Memory B cell (primary cell): ENCODE results near the gene SSRP1.

ENCODE experiments used
- ATAC-seq: fragments of 150-1000 bp; cut with Tn5 transposase; 2 replicates; pipeline ENCODE4 v1.10.0; 2021; ENCODE audit warnings: low read depth, mild to moderate bottlenecking, moderate library complexity
- DNase-seq, 2 donors: peaks; one replicate each; pipeline ENCODE4 v3.0.0; 2022; ENCODE audit warnings: low spot score in 2 of 2
- H3K27ac Mint-ChIP-seq: one replicate; pipeline ENCODE4 v1.8.0; 2022; ENCODE audit warnings: mild to moderate bottlenecking, moderate library complexity, mixed read lengths
- H3K27me3 Mint-ChIP-seq: one replicate; pipeline ENCODE4 v1.8.0; 2022; ENCODE audit warnings: mixed read lengths
- H3K36me3 Mint-ChIP-seq: one replicate; pipeline ENCODE4 v1.8.0; 2022; ENCODE audit warnings: mild to moderate bottlenecking, mixed read lengths
- H3K4me1 Mint-ChIP-seq: one replicate; pipeline ENCODE4 v1.8.0; 2022; ENCODE audit warnings: mixed read lengths
- H3K4me3 Mint-ChIP-seq: one replicate; pipeline ENCODE4 v1.8.0; 2022; ENCODE audit warnings: mild to moderate bottlenecking, moderate library complexity, mixed read lengths
- H3K9me3 Mint-ChIP-seq: one replicate; pipeline ENCODE4 v1.8.0; 2022; ENCODE audit warnings: mixed read lengths

Gene SSRP1, protein sequence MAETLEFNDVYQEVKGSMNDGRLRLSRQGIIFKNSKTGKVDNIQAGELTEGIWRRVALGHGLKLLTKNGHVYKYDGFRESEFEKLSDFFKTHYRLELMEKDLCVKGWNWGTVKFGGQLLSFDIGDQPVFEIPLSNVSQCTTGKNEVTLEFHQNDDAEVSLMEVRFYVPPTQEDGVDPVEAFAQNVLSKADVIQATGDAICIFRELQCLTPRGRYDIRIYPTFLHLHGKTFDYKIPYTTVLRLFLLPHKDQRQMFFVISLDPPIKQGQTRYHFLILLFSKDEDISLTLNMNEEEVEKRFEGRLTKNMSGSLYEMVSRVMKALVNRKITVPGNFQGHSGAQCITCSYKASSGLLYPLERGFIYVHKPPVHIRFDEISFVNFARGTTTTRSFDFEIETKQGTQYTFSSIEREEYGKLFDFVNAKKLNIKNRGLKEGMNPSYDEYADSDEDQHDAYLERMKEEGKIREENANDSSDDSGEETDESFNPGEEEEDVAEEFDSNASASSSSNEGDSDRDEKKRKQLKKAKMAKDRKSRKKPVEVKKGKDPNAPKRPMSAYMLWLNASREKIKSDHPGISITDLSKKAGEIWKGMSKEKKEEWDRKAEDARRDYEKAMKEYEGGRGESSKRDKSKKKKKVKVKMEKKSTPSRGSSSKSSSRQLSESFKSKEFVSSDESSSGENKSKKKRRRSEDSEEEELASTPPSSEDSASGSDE

DNA sequence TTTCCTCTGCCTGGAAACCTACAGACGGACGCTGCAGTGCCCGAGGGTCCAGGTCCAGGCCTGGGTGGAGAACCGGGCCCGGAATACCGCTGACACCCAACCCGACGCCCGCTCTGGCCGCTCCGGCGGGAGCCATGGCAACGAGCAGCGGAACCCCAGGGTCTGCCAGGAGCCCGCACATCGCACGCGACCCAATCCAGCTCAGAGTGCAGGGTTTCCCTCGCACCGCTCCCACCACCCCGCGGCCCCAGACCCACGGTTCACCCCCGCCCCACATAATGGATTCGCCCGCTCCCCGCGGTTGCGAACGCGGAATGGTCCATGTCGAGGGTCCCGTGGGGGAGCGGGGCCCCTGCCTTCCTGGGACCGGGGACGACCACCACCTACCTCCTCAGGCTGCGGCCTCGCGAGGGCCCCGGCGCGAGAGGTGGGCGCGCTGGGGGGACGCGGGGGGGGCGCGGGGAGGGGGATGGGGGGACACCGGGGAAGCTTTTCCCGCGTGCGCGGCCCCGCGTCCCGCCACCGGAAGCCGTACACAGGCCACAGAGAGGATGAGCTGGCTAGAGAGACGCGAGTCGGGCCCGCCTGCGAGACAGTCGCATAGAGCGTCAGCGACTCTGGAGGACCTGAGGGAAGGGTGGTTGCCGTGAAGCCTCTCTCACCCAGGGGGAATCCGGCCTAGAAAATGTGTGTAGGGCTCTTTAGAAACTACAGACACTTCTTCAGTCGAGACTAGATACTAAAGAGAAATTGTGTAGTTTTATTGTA, at the start of gene SSRP1:
Gene SSRP1 (minus strand): TSS at position 550 of the 768 bp plus-strand sequence. CDS start 771 bp downstream, outside the sequence.
- H3K36me3 Mint-ChIP-seq = peaks cover 19% of the 10 kb centered on the region
- DNase-seq (peak; percentile 72 to 79), ATAC-seq (peak; percentile 99)
- H3K27ac Mint-ChIP-seq = peak within 1 kb of the TSS; percentile 94
- H3K27me3 Mint-ChIP-seq = no peaks in the 10 kb centered on the region
- peaks cover 20% of the 10 kb centered on the region for H3K4me1 Mint-ChIP-seq
- no peaks in the 10 kb centered on the region for H3K9me3 Mint-ChIP-seq
- H3K4me3 Mint-ChIP-seq = peak within 1 kb of the TSS; percentile 84

GRCh38 chr11:57380975-57381374, 45.3 kb upstream of the SSRP1 start, which contains the start of gene PRG3:
Gene PRG3, minus strand, starts transcription at chr11:57381150. Its CDS starts 442 bp downstream, at chr11:57380708.
- Mint-ChIP-seq H3K4me3 (no peak within 1 kb of the TSS), H3K36me3 (no peaks in the 10 kb centered on the region), H3K4me1 (no peaks in the 10 kb centered on the region)

DNA sequence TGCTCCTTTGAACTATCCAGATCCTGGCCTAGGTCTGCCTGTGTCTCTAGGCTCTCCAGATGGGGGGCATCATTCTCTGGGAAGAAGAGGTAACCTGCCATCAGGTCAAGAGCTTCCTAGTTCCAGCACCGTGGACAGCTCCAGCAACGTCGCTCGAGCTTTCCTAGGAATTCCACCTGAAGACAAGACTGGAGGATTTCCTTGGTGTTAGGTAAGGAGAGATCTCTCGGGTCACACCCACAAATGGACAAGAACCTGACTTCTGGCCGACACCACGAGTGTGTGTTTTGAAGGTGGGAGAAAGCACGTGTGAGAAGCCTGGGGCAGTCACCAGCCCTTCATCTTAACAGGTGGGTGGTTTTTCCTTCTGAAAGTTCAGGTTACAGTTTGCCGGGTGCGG, 44.0 kb upstream of the SSRP1 start:
- Mint-ChIP-seq H3K27ac (no peak overlapping the region), H3K9me3 (no peaks in the 10 kb centered on the region), H3K27me3 (peaks cover 16% of the 10 kb centered on the region), H3K36me3 (no peaks in the 10 kb centered on the region), H3K4me3 (no peak overlapping the region), H3K4me1 (no peaks in the 10 kb centered on the region)
- no peak for DNase-seq
- no peak for ATAC-seq

More at GRCh38 chr11:57380975-57381374, 45.3 kb upstream of the SSRP1 start, which contains the start of gene PRG3:
- Mint-ChIP-seq H3K9me3 (no peaks in the 10 kb centered on the region), H3K27ac (no peak within 1 kb of the TSS), H3K27me3 (peaks cover 19% of the 10 kb centered on the region)
- ATAC-seq (no peak), DNase-seq (no peak)

- H3K36me3 Mint-ChIP-seq = no peaks in the 10 kb centered on the region
- no peaks in the 10 kb centered on the region for H3K4me1 Mint-ChIP-seq
- ATAC-seq = no peak
- no peak overlapping the region for H3K4me3 Mint-ChIP-seq
- H3K27me3 Mint-ChIP-seq = peaks cover 16% of the 10 kb centered on the region
- no peak overlapping the region for H3K27ac Mint-ChIP-seq
- DNase-seq = no peak
- no peaks in the 10 kb centered on the region for H3K9me3 Mint-ChIP-seq
These were observed 42.5 kb upstream of the SSRP1 start for GRCh38 chr11:57378186-57378585.

DNA sequence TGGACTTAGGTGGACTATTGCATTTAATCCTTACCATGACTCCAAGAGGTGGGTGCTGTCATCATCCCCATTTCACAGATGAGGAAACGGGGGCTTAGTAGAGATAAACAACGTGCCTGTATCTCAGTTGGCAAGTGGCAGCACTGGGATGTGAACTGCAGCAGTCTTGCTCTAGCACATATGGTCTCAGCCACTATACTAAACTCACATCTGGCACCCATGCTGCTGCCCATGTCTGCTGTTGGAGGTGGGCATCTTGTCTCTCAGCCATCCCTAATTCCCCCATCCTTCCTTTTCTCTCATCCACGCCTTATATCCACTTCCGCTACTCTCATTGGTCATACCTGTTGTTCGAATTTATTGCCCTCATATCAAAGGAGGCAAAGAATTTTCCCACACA, 41.4 kb upstream of the SSRP1 start:
- H3K27ac Mint-ChIP-seq = no peak overlapping the region
- no peaks in the 10 kb centered on the region for H3K4me1 Mint-ChIP-seq
- H3K36me3 Mint-ChIP-seq = no peaks in the 10 kb centered on the region
- no peak for ATAC-seq
- H3K4me3 Mint-ChIP-seq = no peak overlapping the region
- peaks cover 12% of the 10 kb centered on the region for H3K27me3 Mint-ChIP-seq
- no peak for DNase-seq
- H3K9me3 Mint-ChIP-seq = no peaks in the 10 kb centered on the region

DNA sequence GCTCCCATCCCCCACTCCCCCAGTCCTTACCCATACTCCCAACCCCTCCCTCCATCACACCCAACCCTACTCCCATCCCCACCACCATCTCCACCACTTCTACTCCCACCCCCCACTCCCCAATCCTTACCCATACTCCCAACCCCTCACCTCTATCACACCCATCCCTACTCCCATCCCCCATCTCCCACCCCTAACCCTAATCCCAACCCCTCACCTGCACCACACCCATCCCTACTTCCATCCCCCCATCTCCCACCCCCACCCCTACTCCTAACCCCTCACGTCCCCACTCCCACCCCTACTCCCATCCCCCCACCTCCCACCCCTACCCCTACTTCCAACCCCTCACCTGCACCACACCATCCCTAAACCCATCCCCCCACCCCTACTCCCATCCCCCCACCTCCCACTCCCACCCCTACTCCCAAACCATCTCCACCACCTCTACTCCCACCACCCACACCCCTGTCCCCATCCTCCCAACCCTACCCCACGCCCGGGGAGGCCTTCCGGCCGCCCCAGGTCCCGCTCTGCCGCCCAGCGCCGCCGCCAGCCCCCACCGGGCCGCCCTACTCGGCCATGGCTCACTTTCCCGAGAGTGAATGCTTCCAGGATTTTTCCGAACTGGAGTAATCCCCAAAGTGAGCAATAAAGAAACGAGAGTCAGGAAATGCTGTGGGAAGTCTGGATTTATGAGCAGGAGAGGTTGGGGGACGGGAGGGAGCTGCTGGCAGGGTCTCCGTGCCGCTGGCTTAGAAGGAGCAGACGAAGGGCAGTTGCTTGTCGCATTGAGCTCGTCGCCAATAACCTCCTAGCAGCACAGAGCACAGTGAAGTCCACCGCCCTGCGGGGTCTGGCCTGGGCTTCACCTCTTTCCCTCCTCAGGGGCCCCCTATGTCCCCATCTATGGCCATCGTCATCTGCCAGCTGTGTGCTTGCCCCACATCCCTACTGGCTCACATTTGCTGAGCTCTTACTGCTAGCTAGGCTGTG, 40.7 kb upstream of the SSRP1 start:
- no peaks in the 10 kb centered on the region for H3K4me1 Mint-ChIP-seq

GRCh38 chr11:57375490-57375889, 39.8 kb upstream of the SSRP1 start:
- DNase-seq = no peak
- Mint-ChIP-seq H3K9me3 (no peaks in the 10 kb centered on the region), H3K4me3 (no peak overlapping the region), H3K36me3 (no peaks in the 10 kb centered on the region), H3K4me1 (no peaks in the 10 kb centered on the region), H3K27me3 (peaks cover 11% of the 10 kb centered on the region), H3K27ac (no peak overlapping the region)
- ATAC-seq = no peak

More for the DNA sequence above, 40.7 kb upstream of the SSRP1 start:
- H3K9me3 Mint-ChIP-seq = no peaks in the 10 kb centered on the region
- ATAC-seq = no peak
- no peak for DNase-seq
- H3K27ac Mint-ChIP-seq = no peak overlapping the region
- no peaks in the 10 kb centered on the region for H3K36me3 Mint-ChIP-seq
- H3K4me3 Mint-ChIP-seq = no peak overlapping the region
- H3K27me3 Mint-ChIP-seq = peaks cover 11% of the 10 kb centered on the region

DNA sequence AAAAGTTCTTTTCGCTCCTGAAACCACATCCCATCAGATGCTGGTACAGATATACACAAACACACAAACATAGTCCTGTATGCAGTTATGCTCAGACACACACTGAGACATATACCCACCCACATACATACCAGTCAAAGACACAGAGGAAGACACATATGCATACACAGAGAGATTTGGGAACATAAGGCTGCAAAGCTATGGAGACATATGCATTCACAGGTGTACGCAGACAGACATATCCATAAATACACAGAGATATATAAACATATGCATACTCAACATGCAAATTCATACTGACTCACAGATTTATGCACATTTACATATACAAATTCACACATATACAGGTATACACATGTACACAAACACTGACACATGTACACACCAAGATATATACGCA, 39.3 kb upstream of the SSRP1 start:
- ATAC-seq (no peak), DNase-seq (no peak)
- Mint-ChIP-seq H3K27me3 (peaks cover 14% of the 10 kb centered on the region), H3K4me3 (no peak overlapping the region), H3K27ac (no peak overlapping the region), H3K4me1 (no peaks in the 10 kb centered on the region), H3K36me3 (no peaks in the 10 kb centered on the region), H3K9me3 (no peaks in the 10 kb centered on the region)

GRCh38 chr11:57373146-57373545, 37.5 kb upstream of the SSRP1 start:
- Mint-ChIP-seq H3K4me1 (no peaks in the 10 kb centered on the region), H3K4me3 (no peak overlapping the region), H3K27ac (no peak overlapping the region), H3K27me3 (peaks cover 12% of the 10 kb centered on the region), H3K36me3 (no peaks in the 10 kb centered on the region), H3K9me3 (no peaks in the 10 kb centered on the region)
- no peak for ATAC-seq
- DNase-seq = no peak

GRCh38 chr11:57370941-57371340, 35.2 kb upstream of the SSRP1 start:
- no peak for ATAC-seq

GRCh38 chr11:57370251-57370650, 34.6 kb upstream of the SSRP1 start:
- H3K36me3 Mint-ChIP-seq = no peaks in the 10 kb centered on the region
- H3K27ac Mint-ChIP-seq = no peak overlapping the region

More at GRCh38 chr11:57370941-57371340, 35.2 kb upstream of the SSRP1 start:
- Mint-ChIP-seq H3K27ac (no peak overlapping the region), H3K36me3 (no peaks in the 10 kb centered on the region), H3K27me3 (peaks cover 5% of the 10 kb centered on the region), H3K4me1 (no peaks in the 10 kb centered on the region), H3K4me3 (no peak overlapping the region), H3K9me3 (no peaks in the 10 kb centered on the region)
- DNase-seq = no peak

DNA sequence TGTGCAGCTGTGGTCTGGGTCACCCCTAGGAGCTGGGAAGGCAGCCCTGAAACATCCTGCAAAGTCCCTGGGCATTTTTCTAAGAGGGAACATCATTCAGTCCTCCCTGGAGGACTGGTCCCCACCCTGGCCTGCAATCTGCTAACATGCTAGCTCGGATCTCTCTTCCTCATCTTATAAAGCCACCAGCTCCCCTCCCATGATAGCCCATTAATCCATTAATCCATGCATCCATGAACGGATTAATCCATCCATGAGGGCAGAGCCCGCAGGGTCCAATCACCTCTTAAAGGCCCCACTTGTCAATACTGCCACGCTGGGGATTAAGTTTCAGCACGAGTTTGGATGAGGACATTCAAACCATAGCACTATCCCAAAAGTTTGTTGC, 33.1 kb upstream of the SSRP1 start:
- H3K27ac Mint-ChIP-seq = no peak overlapping the region
- H3K4me3 Mint-ChIP-seq = no peak overlapping the region
- no peaks in the 10 kb centered on the region for H3K36me3 Mint-ChIP-seq
- peaks cover 11% of the 10 kb centered on the region for H3K27me3 Mint-ChIP-seq
- no peaks in the 10 kb centered on the region for H3K9me3 Mint-ChIP-seq
- no peaks in the 10 kb centered on the region for H3K4me1 Mint-ChIP-seq
- ATAC-seq (no peak), DNase-seq (no peak)

More at GRCh38 chr11:57370251-57370650, 34.6 kb upstream of the SSRP1 start:
- Mint-ChIP-seq H3K4me1 (no peaks in the 10 kb centered on the region), H3K27me3 (peaks cover 8% of the 10 kb centered on the region), H3K4me3 (no peak overlapping the region), H3K9me3 (no peaks in the 10 kb centered on the region)
- no peak for ATAC-seq
- DNase-seq = no peak
